Central memory CD4-positive, alpha-beta T cell (primary cell): Measurements from ENCODE around the gene RPTOR.
"Not testable (repeated sequence)": the region's sequence is repeated elsewhere in the genome, so short reads cannot be mapped to it uniquely, and the experiment has no call there.

ENCODE experiments used
- DNase-seq: peaks from one replicate; pipeline ENCODE4 v3.0.0; 2022

Gene RPTOR

DNA sequence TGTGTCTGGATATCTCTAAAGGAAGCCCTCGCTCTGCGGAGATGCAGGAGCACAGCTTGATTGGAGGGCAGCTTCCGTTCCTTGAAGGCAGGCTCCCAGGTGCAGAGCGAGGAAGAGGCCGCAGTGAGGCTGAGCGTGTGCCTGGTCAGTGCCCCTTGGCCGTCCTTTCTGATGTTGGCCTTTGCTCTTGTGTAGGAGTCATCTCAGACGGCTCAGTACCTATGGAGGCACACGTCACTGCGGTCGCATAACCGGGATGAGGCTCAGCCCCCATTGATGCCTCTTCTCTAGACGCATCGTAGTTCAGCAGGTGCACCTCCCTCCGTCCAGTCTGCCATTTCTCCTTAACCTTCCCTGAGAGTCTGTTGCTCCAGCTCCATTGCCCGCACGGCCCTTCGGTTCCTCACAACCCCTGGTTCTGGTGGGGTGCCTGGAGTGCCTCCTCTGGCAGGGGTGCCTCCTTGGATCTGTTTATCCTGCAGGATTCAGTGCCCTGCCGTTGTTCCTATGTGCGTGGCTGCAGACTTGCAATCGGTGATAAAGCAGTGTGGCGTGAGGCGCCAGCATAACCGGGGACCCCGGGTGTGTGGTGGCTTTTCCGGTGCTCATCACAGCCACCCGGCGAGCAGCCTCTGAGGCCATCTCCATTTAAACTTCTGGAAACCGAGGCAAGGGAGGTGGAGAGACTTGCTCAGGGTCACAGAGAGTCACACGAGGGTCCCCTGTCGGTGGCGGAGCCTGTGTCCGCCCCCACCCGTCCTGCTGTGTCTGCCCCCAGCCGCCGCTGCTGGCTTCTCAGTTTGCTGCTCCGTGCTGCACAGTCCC lies 258.2 kb downstream of the RPTOR start:
- DNase-seq, result no peak

DNA sequence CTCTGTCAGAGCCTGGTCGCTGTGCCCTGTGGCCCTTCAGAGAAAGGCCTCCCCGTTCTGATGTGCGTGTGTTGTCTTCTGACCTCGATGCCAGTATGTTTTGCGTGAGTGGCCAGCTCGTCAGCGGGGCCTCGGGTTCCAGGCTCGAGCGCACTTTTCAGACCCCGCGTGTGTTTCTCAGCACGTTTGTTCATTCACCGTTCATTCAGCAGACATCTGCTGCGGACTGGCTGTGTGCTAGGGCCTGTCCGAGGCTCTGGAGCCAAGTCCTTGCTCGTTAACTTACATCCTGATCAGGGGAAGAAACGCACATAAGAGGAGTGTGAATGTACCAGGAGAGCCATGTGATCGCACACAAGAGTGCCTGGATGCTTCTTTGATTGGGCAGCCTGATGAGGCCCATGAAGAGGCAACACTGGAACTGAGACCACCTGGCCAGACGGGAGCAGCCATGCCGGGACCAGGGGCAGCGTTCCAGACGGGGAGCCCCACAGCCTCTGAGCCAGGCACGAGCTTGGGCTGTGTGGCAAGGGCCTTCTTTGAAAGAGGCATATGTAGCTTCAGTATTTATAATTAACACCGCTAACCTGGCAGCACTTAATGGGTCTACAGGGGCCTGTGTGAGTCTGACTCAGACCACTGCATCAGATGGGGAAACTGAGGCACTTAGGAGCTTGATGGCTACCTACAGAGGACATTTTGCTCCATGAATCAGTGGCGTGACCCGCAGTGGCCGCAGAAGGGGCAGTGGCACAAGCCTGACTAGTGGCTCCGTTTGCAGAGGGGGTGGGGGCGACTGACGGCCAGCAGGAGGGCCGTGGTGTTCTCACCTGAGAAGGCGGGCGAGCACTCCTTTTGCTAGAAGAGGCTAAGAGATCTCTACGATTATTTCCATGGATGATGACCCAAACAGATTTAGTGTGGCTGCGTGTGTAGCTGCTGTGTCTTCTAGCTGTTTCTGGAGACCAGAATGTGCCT lies 259.1 kb downstream of the RPTOR start:
- no peak for DNase-seq

DNA sequence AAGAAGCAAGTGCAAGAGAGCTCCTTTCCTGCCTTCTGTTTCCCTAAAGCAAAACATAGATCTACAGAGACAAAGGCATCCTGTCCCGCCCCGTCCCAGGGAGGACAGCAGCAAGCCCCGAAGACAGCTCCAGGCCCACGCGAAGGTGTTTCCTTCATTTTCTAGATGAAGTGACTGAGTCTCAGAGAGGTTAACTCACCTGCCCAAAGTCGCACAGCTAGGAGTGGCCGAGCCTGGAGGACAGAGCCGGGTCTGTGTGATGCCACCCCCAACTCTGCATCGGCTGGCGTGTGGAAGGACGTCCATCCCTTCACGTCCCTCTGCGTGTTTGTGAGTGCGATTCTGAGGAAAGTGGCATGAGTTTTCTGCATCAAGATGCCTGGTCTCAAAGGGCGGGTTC lies 259.8 kb downstream of the RPTOR start:
- DNase-seq, result no peak

DNA sequence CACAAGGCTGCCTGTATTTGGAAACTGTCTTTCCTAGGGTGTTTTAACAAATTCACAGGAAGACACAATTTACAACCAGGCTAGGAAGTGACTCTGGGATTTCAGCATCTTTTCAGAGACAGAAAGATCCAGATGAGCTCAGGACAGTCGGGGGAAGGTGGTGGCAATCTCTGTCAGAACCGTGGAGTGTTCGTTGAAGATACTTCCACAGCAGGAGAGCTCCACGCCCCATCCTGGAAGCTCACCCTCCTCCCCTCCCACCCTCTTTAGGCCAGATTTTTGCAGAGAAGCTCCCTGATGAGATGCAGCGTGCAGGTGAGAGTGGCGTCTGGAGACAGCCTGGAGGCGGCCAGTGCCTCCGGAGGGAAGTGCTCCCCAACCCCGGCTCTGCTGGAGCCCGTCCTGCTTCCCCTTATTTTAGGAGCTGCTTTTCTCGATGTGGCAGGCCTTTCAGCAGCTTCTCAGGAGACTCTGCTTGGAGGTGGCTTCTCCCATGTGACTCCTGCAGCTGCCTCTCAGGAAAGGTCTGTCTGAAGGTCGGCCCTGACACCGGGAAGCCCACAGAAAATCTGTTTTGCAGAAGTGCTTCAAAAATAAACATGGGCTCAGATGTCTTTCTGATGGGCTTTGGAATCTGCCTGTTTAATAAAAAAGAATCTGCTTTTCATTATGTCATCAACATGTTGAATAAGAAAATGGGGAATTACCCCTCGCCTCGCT lies 260.6 kb downstream of the RPTOR start:
- no peak for DNase-seq

DNA sequence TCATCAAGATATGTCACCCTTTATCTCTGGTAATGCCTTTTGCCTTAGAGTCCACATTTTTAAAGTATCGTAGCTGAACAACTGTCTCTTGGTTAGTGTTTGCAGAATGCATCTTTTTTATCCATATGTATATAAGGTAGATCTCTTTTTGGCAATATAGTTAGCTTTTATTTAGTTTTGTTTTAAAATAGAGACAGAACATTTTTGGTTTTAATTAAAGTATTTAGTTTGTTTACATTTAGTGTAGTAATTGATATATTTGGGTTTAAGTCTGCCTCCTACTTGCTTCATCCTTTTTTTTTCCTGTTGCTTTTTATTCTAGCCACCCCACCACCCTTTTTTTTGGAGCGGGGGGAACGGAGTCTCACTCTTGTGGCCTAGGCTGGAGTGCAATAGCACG lies 262.4 kb downstream of the RPTOR start:
- no peak for DNase-seq

DNA sequence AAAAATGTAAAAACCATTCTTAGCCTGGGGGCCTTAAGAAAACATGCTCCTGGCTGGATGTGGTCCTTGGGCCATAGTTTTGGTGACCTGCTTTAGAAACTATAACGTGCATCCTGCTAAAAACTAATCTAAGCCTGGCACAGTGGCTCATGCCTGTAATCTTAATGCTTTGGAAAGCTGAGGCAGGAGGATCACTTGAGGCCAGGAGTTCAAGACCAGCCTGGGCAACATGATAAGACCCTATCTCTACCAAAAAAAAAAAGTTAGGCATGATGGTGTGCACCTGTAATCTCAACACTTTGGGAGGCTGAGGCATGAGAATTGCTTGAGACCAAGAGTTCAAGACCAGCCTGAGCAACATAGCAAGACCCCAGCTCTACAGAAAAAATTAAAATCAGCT lies 263.2 kb downstream of the RPTOR start:
- DNase-seq, result no peak

DNA sequence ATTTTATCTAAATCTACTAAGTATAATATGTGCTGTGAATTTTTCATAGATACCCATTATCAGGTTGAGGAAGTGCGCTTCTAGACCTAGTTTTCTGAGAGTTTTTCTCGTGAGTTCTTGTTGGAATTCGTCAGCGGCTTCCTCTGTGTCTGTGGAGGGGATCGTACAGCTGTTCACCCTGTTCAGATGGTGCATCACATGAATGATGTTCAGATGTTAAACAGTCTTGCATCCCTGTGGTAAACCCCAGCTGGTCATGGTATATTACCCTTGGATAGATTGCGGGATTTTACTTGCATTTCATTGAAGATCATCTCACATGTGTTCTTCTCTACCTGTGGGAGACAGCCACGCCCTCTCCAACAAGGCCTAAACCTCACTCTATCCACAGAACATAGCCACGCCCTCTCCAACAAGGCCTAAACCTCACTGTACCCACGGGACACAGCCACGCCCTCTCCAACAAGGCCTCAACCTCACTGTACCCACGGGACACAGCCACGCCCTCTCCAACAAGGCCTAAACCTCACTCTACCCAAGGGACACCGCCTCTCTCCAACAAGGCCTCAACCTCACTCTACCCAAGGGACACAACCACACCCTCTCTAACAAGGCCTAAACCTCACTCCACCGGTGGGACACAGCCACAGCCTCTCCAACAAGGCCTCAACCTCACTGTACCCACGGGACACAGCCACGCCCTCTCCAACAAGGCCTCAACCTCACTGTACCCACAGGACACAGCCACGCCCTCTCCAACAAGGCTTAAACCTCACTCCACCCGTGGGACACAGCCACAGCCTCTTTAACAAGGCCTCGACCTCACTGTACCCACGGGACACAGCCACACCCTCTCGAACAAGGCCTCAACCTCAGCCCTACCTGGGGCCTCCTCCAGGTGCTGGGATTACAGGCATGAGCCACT lies 266.8 kb downstream of the RPTOR start:
- DNase-seq, result peak; percentile 23

DNA sequence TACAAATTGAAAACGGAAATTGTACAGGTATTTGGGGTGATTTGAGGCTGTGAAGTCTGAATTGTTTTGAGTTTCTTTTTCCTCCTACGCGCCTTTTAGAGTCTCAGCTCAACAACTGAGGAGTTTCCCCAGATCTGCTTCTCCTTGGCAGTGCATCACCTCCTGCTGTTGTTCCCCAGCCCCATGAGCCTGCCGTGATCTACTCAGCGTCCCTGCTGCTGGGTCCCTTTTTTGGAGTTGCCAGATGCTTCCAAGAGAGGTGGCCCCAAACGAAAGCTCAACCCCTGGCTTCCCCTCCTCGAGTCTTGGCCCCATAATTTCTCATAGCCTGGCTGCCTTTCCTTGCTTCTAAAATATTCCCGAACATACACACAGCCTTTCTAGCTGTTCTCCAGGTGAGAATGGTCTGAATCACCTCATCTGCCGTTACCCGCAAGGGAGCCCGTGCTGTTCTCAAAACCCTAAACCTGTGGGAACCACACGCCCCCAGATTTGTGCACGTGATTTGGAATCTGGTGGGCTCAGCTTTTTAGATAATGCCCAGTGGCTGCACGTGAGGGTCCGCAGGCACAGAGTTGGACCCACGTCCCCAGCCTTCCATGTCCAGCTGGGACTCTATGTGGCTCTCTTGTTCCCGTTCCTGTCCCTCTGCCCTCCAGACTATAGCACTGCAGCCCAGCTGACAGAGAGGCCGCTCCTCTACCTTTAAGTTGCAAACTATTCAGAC lies 267.9 kb downstream of the RPTOR start:
- DNase-seq, result no peak

DNA sequence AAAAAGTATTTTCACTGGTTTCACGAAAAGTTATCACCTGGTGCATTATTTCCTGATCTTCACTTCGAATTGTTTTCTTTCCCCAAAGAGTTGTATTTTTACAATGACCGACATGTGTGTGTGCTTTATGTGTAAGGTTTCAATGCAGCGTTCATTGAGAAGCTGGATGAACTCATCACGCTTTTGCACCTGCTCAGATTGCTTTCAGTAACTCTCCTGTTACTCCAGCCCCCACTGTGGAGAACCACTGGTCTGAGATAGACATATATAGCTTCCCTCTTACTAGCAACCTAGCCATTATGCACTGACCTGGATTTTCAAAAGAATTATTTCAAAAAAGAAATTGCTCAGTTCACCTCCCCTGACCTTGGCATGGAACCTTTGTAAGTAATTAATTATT lies 268.7 kb downstream of the RPTOR start:
- no peak for DNase-seq

DNA sequence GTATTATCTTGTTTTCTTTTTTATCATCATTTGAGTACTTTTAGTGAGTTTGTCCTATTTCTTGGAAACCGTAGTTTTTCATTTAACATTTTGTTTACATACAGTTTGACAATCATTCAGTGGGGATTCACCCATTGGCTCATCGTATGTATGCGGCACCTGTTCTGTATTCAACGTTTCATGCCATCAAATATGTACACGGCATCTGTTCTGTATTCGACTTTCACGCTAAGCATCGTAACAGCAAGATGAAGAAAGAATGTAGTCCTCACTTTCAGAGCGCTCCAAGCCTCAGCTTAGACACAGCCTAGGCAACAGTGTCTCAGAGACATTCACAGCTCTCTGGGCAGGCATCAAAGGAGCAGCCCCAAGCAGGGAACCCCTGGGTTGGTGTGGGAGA lies 269.9 kb downstream of the RPTOR start:
- no peak for DNase-seq

DNA sequence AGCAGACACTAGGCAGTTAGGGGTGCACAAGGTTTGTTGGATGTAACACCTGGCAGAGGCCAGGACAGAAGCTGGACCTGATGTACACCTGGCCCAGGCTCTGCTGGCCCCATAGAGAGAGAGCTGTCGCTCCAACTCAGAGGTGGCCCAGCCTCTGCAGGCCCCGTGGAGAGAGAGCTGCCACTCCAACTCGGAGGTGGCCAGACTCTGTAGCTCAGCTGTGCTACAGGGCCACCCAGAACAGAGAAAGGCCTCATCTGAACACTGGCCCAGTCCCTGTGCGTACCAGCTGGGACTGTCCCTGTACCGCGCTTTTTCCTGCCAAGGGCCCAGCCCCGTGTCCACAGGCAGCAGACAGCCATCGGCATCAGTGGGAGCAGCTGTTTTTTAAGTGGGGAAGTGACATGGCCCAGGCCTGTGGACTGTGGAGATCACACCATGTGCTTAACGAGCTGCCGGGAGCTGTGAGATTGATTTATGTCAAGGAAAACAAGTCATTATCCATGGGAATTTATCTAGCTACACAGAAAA lies 270.6 kb downstream of the RPTOR start:
- DNase-seq, result no peak

DNA sequence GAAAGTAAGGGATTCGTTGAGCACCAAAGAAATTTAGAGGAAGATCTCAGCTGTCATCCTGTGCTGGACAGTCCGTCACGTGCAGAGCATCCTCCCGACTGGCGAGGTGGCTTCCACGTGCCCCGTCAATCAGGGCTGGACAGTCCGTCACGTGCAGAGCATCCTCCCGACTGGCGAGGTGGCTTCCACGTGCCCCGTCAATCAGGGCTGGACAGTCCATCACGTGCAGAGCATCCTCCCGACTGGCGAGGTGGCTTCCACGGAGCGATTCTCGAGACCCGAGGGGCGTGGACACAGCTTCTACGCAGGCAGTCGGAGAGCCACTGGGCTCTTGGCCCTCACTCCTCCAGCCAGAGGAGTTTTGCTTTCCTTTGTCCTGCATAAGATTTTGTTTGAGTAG lies 271.1 kb downstream of the RPTOR start:
- DNase-seq, result not testable (repeated sequence)

DNA sequence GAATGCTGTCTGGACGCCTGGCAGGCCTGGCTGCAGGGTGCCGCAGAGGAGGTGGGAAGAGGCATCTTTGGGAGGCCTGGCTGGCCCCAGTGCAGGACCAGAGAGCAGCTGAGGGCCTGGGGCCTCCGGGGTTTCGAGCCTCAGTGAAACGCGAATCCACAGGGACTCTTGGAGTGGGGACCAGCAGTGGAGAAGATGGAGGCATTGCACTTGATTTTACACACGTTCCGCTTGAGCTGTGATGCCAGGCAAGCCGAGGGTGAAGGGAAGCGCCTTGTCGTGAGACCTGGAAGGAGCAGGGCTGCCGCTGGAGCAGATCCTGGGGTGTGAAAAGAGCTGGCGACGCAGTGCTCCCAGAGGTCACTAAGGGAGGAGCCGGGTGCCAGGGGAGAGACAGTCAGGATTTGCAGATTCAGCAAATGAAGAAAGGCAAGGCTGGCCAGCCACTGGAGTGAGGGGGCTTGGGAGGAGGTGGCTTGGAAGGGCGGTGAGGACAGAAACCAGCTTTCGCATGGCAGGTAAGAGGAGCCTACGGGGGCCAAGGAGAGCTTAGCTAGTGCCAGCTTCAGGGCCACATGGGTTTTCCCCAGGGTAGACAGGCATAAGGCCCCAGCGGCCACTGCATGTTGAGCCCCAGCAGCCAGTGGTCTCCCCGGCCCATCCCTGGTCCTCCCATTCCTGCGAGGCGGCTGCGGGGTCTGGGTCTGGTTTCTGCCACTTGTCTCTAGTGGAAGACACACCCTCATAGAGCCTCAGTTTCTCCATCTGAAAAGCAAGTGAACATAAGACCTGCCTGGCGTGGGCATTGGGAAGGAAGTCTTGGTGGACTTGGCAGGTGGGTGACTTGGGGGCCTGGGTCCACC lies 271.8 kb downstream of the RPTOR start:
- DNase-seq, result no peak

DNA sequence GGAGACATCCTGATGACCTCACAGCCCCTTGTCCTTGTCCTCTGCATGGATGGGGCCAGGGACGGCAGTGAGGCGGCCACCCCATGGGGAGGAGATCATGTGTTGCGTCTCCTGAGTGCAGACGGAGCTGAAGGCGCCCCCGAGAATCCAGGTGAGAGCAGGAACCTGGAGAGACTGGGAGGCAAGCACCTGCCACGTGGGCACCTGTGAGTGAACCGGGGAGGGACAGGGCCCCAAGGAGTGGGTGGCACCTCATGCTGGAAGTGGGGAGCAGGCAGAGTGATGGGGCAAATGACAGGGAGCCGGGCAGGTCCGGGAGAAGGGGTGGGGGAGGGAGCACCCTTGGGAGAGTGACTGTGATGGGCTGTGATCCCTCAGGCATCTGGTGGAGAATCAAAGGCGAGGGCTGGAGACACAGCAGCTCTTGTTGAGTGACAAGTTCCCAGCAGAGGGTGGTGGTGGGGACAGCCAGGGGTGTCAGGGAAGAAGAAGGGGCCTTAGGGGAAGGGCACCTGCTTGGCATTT lies 272.7 kb downstream of the RPTOR start:
- no peak for DNase-seq

DNA sequence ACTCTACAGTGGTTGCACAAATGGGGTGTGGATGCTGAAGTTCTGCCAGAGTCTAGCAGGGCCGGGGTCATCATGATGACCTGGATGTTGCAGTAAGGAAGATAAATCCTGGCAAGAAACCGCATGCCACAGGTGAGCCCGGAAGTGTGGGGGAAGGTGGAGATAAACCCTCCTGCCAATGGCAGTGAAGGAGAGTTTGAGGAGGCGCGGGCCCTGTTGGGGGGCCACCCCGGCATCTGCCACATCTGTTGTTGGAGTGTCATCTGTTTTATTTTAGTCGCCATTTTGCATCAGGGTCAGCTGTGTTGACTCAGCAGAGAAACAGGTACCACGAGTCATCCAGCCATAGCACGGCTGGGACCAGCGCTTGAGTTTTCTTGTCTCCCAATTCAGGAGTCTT lies 273.2 kb downstream of the RPTOR start:
- DNase-seq, result no peak

DNA sequence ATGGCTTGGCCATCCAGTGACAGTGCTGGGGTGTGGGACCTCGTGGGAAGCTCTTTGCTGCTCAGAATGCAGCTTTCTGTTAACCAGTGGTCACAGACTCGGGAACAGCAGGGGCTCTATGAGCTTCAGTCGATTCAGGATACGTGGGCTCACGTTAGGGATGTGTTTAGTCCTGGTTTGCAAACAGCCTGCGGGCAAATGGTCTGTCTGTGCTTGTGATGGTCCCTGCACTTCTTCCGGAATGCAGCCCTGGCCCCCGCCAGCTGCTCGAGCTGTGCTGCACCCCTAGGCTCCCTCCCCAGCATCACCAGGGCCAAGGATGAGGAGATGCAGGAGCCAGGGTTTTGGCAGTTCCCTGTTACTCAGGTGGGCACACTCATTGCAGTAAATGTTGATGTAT lies 274.2 kb downstream of the RPTOR start:
- no peak for DNase-seq

DNA sequence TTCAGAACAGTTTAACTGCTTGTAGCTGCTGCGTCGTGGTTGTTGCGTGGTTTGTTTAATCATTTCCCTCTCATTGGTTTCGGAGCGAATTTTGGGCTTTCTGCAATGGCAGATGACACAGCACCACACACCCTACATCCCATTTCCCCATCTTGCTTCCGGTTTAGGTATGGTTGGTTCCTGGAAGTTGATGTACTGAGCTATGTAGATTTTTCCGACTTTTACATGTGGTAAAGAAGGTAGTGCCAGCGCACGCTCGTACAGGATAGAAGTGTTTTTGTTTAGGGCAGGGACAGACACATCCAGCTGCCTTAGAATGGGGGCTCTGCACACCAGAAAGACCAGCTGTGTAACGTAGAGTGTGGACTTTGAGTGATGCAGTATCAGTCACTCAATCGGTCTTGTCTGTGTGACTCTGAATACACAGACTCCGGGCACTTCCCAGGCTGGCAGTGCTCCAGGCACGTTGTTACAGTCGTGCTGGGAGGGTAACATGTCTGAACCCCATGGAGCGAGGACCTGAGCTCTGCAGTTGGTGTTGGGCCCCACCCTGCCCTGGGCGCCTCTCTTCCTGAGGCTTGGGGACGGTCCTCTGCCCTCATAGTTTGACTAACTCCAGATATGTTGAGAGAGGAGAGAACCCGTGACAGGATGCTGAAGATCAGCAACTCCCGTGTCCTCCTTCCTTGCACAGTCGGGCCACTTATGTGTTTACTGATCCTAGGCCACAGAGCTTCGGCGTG lies 275.0 kb downstream of the RPTOR start:
- DNase-seq, result peak; percentile 10

DNA sequence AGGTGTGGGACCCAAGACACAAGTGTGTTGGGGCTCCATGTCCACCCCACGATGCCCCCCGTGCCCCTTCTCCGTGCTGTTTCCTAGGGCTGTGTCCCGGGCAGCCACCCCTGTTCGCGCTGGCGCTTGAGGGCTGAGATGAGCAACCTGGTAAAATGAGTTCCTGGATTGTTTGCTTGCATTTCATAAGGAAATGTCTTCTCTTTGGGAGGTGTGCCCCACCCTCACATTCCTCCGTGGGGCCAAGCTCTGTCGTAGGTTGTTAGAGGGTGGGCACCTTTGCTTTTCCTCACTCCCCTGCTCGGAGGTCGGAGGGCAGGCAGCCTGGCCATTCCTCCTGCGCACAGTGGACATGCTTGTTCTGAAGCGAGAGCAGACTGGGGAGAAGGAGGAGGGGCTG lies 275.7 kb downstream of the RPTOR start:
- DNase-seq, result no peak

DNA sequence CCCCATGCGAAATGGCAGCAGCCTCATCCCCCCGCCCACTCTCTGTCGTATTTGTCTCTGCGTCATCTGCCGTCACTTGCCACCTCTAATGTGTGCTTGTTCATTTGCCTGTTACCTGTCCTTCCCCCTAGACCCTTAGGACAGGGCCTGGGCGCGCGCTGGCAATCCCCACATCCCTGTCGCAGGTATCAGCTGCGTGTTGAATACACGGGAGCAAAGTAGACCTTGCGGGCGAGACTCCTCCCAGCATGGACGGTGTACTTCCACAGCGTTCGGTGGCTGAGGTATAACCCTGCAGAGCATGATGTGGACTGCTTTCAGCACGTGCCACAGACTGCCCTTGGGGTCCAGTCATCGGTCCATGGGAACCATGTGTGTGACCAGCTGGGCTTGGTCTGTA lies 276.9 kb downstream of the RPTOR start:
- DNase-seq, result no peak
